Measurements from ENCODE around the gene TTLL10. TPM values are rescaled to one million over a fixed set of nuclear protein-coding genes. Genes with fewer than 3 reads are reported as not detected.

Gene TTLL10
- total and polyA plus RNA-seq, 2 of the 8 experiments (the other 6 are each of a cell fraction or from before 2014, with no cell fraction given): 1.1 to 1.7 TPM

DNA sequence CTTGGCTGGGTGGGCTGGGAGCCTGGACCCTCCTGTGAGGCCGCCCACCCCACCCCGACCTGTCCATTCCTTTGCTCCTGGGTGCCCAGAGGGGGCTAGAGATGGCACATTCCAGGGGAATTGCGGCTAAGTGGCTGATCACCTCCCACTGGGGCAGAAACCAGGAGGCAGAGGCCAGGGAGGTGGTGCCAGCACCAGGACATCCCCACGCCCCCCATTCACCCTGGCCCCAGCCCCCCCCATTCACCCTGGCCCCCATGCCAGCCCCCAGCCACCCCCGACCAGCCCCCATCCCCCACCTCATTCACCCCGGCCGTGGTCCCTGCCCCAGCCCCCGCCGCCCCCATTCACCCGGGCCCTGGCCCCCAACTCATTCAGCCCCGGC lies 66.7 kb downstream of the TTLL10 start (continued):
- TF ChIP-seq KDM4A (IDR thresholded peaks at IDR 0.05; ENCODE audit: low read depth, low read length, severe bottlenecking): no peak
- TF ChIP-seq YY1 (IDR thresholded peaks at IDR 0.05; ENCODE audit: low read depth, low read length): no peak
- TF ChIP-seq NRF1 (IDR thresholded peaks at IDR 0.05; ENCODE audit: low read depth, low read length): no peak

Measured in H1 (cell line).